GM20431 (cell line): ENCODE results near the gene HES7.

Experiments
- in situ Hi-C: fragments of 300-500 bp; cut with MseI, MboI; formaldehyde crosslinking; loops from one replicate; pipeline ENCODE4 v1.15.0; 2020; ENCODE audit warnings: low sequenced_read_pairs; ENCODE audit not compliant: unreplicated experiment

The HES7 gene

GRCh38 chr17:8143581-8144400 is 19.9 kb upstream of the HES7 start:
- in situ Hi-C loops: no loop called here

- in situ Hi-C loops: no loop called here
Observed at GRCh38 chr17:8142887-8143580, 19.1 kb upstream of the HES7 start.

GRCh38 chr17:8142158-8142886 is 18.4 kb upstream of the HES7 start:
- in situ Hi-C loops: no loop called here

GRCh38 chr17:8141741-8142140 is 17.8 kb upstream of the HES7 start:
- in situ Hi-C loops: no loop called here

- in situ Hi-C loops: no loop called here
Observed at GRCh38 chr17:8141045-8141444, 17.1 kb upstream of the HES7 start.

GRCh38 chr17:8140065-8141029 is 16.4 kb upstream of the HES7 start:
- in situ Hi-C loops: no loop called here

GRCh38 chr17:8138672-8139371 is 14.9 kb upstream of the HES7 start:
- in situ Hi-C loops: no loop called here

- in situ Hi-C loops: no loop called here
Observed at GRCh38 chr17:8138374-8138671, 14.4 kb upstream of the HES7 start.

- in situ Hi-C loops: no loop called here
Observed at GRCh38 chr17:8137645-8138373, 13.9 kb upstream of the HES7 start.

- in situ Hi-C loops: no loop called here
Observed at GRCh38 chr17:8133941-8134340, 10.0 kb upstream of the HES7 start.

GRCh38 chr17:8133399-8133798 is 9.5 kb upstream of the HES7 start:
- in situ Hi-C loops: no loop called here

GRCh38 chr17:8131844-8132441 is 8.0 kb upstream of the HES7 start:
- in situ Hi-C loops: no loop called here

GRCh38 chr17:8128125-8128784 is 4.3 kb upstream of the HES7 start:
- in situ Hi-C loops: no loop called here

GRCh38 chr17:8126491-8127066 is 2.7 kb upstream of the HES7 start:
- in situ Hi-C loops: no loop called here

GRCh38 chr17:8125947-8126490 is 2.1 kb upstream of the HES7 start:
- in situ Hi-C loops: no loop called here

GRCh38 chr17:8125154-8125946 is 1.4 kb upstream of the HES7 start:
- in situ Hi-C loops: no loop called here
